Breast epithelium (tissue), 3 donors: Measurements from ENCODE around the gene SAFB.

Source experiments
- POLR2A ChIP-seq: fragments of 450-650 bp; IDR thresholded peaks from one replicate; pipeline ENCODE4 v1.6.1; 2016; ENCODE audit warnings: antibody characterized with exemption, mild to moderate bottlenecking, moderate library complexity
- POLR2AphosphoS5 ChIP-seq, 3 donors: sonication (generic); formaldehyde crosslinking; IDR thresholded peaks; one replicate each; pipeline ENCODE4 v1.6.1; 2017; ENCODE audit warnings: antibody characterized with exemption in 3 of 3
- TF ChIP-seq, protein P1 (sequence below), 3 donors: fragments of 450-650 bp; IDR thresholded peaks; one replicate each; pipeline ENCODE4 v1.5.1; 2016 to 2017; ENCODE audit warnings: antibody characterized with exemption in 3 of 3, mild to moderate bottlenecking in 3 of 3, moderate library complexity in 3 of 3

DNA sequence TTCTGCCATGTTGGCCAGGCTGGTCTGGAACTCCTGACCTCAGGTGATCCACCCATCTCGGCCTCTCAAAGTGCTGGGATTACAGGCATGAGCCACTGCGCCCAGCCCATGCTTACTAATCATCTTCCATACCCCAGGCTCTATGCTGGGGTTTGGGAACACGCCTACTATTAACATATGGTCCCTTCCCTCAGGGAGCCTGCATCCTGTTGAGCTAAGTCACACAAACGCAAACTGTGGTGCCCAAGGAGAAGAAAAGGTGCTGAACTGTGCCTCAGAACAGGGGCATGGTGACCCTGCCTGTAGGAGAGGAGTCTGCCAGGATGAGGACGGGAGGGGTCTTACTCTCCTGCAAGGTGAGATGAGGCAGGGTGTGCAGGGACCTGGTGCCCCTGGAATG, 51.8 kb downstream of the SAFB start:
- no peak for TF ChIP-seq POLR2A
- TF ChIP-seq, protein P1, sequence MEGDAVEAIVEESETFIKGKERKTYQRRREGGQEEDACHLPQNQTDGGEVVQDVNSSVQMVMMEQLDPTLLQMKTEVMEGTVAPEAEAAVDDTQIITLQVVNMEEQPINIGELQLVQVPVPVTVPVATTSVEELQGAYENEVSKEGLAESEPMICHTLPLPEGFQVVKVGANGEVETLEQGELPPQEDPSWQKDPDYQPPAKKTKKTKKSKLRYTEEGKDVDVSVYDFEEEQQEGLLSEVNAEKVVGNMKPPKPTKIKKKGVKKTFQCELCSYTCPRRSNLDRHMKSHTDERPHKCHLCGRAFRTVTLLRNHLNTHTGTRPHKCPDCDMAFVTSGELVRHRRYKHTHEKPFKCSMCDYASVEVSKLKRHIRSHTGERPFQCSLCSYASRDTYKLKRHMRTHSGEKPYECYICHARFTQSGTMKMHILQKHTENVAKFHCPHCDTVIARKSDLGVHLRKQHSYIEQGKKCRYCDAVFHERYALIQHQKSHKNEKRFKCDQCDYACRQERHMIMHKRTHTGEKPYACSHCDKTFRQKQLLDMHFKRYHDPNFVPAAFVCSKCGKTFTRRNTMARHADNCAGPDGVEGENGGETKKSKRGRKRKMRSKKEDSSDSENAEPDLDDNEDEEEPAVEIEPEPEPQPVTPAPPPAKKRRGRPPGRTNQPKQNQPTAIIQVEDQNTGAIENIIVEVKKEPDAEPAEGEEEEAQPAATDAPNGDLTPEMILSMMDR (IDR thresholded peaks at IDR 0.05), result no peak
- TF ChIP-seq POLR2AphosphoS5 (IDR thresholded peaks at IDR 0.05), result no peak
